HL-60/S4 treated with retinoic acid at 250 ng/mL for 4 days and 3 days (cell line): ENCODE results near the gene BRSK2.

Experiments
- in situ Hi-C: fragments of 300-500 bp; cut with MboI; formaldehyde crosslinking; loops from 2 replicates; pipeline ENCODE4 v1.7.0; 2022; ENCODE audit warnings: low sequenced_read_pairs

The BRSK2 gene

DNA sequence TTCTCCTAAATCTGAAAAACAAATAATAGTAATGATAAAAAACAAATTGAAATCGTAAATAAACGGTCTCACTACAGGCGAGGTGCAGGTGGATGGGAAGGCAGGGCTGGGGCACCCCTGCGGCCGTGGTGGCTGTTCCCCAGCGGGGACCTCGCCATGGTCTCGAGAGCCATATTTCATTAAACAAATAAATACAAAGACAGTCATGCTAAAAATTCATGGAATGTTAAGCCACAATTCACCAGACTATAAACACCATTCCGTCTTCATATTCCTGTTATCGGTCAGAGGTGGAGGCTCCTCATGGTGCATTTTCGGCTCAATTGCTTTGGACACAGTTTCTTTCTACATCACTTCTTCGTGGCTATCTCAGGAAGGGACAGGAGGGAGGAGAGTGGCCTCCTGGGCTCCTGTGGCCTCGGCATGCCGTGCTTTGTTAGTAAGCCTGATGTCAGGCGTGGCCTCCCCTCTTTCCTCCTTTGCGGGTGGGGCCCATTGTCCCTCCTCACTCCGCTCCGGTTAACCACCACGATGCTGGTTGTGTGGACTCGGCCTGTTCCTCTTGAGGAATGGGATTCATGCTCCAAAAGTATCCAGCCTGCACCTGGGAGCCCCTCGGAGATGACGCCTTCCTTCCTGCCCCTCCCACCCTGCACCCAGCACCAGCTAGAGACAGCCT lies 16.1 kb upstream of the BRSK2 start:
- in situ Hi-C loops, result no loop called here

DNA sequence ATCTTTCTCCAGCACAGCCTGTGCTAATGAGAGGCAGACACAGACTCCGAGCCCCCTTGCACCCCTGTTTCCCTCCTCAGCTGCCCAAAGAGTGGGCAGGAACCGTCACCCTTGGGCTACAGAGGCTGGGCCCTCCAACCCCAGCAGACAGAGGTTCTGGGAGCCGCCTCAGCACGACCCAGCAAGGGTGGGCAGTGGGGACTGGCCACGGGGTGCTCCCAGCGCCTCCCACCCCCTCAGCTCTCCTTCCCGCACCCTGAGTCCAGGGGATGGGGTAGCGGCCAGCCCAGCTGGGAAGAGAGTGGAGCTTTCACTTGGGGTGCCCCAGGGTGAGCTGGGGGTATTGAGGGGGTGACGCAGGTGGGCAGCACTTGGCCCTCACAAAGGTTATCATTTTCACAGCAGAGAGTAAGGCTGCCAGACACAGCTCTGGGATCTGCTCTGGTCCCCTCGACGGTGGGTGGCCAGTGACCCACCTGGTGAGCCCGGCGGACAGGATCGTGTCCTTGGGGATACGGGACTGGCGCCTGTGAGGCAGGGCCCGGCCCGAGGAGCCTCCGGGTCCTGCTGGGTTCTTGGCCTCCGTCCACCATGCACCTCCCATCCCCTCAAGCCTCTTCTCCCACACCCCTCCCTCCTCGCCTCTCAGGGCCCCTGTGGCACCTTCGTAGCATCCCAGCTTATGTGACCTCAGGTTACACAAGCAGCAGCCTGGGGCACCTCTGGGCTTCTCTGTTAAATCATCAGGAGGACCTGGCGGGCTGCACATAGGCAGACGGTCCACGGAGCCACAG lies 14.4 kb upstream of the BRSK2 start:
- in situ Hi-C loops, result no loop called here

DNA sequence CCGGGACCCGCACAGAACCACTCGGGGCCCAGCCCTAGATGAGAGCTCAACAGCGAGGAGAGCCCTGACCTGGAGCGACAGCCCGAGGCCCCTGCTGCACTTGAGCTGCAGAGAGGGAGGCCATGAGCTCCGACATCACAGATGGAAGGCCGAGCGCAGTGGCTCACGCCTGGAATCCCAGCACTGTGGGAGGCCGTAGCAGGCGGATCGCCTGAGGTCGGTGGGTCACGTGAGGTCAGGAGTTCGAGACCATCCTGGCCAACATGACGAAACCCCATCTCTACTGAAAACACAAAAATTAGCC lies 13.8 kb upstream of the BRSK2 start:
- in situ Hi-C loops, result no loop called here

DNA sequence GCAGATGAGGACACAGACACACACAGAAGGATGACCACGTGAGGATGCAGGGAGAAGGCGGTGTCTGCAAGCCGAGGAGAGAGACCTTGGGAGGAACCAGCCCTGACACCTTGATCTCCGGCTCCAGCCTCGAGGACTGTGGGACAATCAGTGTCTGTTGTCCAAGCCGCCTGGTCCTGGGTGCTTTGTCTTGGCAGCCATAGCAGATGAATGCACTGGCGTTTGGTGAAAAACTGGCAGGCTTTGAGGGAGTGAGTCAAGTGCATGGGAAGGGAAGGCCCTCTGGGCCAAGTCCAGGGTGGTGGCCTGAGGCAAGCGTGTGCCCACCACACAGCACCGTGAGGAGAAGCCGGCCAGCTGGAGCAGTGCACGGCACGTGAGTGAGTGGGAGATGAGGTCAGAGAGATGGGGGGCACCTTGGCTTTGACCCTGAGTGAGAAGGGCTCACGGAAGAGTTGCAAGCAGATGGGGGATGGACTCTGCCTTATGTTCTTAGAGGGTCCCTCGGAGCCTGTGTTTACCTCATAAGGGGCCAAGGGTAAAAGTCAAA lies 12.4 kb upstream of the BRSK2 start:
- in situ Hi-C loops, result no loop called here

DNA sequence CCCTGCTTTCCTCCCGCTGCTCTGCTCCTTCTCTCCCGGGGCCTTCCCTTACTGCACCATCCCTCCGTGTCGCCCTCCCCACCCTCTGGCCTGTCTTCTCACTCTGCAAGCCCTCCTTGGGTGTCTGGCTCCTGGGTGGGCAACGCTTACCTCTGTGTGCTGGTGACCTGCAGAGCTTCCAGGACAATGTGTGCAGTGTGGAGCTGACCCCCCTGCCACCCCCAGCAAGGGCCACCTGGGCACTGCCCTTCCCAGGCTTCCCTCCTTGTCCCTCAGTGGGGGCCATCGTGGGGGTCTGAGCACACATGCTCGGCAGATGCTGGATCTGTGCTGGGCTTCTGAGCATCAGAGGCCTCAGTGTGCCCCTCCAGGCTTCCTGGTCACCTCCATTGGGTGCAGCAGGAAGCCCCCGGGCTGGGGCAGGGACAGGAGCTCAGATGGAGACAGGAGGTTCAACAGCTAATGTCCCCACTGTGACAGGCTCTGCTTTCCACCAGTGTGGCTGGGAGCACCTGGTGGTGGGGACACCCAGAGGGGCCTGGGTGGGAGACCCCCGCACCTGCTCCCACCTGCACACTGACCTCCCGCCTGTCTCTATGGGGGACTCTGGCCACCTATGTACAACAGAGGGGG lies 7.8 kb upstream of the BRSK2 start:
- in situ Hi-C loops, result no loop called here

DNA sequence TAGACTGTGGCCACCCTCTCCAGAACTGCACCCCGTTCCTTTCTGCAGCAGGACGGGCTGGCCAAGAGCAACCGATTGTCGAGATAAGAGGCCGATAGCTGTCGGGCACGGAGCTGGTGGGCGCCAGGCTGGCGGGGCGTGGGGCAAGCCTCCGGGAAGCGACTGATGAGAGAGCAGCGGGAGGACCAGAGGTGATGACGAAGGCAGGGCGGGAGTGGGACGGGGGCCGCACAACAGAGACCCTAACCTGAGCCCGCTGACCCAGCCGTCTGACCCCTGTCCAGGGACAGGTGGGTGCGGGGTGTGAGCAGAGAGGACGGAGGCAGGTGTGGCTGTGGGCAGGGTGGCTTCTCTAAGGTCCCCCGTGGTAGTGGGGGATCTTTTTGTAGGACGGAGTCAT lies 7.3 kb upstream of the BRSK2 start:
- in situ Hi-C loops, result no loop called here

DNA sequence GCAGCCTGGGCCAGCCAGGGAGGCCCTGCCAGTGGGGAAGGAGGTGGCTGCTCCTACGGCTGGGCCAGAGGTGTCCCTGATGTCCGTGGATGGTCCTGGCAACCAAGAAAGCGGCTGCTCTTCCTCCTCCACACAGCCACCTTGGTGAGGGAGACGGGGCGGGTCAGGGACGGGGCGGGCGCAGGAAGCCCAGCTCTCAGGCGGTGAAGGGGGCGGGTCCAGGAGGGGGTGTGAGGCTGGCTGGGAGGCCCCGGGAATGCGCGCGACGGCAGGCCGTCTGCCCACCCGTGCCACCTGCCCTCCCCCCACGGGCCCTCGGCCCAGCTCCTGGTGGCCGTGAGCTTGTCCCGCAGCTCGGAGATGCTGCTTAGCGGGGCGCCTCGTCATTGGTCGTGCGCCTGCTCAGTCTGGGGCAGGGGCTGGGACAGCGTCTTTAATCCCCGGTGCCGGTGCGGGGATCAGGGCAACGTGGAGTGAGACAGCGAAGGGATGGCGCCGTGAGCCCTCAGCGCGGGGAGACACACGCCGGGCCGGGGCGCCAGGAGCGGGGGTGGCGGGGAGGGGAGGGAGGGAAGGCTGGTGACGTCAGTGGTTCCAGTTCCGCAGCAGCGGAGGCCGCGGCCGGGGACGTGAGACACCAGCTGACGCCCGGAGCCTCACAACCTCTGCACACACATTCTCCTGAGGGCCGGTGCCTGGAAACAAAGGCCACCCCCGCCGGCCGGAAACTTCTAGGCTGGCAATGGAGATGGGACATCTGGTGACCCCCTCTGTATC lies 6.7 kb upstream of the BRSK2 start:
- in situ Hi-C loops, result no loop called here

DNA sequence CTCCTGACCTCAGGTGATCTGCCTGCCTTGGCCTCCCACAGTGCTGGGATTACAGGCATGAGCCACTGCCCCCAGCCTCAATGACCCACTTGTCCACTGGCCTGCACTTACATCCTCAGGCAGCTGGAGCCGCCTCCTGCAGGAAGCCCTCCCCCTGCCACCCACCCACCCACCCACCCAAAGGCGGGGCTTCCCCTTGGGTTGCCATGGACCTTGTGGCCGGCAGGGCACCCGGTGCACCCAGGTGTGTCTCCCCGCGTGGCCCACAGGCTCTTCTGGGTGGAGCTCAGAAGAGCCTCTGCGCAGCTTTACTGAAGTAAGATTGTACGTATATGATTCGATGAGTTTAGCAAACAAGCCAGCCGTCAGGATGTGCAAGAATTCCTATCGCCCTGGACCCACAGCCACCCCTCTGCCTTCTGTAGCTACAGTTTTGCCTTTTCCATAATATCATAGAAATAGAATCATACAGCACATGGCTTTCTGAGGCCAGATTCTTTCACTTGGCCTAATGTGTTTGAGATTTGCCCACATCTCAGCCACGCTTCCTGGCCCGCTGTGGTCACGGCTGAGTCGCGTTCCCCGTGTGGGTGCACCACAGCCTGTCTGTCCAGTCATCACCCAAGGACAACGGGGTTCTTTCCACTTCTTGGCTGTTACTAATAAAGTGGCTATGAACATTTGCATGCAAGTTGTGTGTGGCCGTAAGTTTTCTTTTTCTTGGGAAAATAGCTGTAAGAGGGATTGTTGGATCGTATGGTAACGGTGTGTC lies 5.3 kb upstream of the BRSK2 start:
- in situ Hi-C loops, result no loop called here

DNA sequence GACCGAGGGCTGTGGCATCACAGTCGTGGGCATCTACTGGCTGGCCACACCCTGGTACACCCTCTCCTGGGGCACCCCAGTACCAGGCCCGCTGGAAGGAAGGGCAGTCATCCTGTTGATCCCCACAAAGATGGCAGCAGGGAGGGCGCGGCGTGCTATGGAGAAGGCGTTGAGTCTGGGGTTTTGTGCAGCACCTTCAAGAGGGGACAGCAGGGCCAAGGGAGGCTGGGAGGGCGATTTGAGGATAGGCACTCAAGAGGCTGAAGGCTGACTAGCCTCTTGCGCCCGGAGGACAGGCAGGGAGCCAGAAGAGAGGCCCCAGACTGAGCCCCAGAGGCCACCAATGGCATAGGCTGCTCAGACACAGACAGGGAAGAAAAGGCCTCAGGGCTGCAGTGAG lies 2.2 kb upstream of the BRSK2 start:
- in situ Hi-C loops, result no loop called here

DNA sequence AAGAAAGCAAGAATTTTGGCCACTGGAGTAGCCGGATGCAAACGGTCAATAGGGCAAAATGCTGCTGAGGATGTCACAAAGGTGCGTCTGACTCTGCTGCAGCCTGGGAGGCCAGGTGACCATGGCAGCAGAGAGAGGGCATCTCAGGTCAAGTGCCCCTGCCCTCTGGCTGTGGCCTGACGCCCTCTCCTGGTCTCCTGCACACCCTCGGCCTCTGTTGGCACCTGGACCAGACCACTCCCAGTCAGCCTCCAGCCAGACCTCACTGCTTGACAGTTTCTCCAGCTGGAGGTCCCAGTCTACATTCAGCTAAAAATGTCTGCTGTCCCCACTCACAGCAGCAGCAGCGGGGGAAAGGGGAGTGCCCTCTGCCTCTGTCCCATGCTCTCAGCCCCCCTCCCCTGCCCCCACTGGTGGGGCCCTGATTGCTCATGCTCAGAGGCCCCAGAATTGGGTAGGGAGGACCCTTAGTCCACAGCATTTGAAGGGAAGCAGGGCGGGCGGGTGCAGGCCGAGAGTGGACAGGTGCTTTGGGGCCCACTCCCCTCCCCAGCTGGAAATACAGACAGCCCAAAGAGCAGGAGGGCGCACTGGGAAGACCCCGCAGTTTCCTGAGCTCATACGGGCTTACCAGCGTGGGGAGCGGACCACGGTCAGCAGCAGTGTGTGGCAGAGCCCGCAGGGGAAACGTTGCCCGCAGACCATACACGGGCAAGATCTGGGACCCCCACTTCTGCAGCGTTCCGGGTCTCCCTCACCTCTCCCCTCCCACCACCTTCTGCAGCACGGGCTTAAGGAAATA lies 1.6 kb upstream of the BRSK2 start:
- in situ Hi-C loops, result no loop called here

DNA sequence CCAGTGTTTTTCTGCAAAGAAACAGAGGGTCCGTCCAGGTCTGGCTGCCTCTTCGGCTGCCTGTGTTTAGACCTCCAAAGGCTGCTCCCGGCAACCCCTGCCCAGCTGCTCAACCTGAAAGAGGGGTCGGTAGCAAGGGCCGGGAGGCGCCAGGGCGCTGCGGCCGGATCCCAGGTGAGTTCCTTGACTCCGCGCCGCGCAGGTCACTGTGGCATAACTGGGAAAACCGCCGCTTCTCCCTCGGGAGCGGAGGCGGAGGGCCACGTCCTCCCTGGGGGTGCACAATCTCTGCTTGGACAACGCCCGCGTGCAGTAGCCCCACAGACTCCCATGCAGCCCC lies 1.0 kb upstream of the BRSK2 start:
- in situ Hi-C loops, result no loop called here

DNA sequence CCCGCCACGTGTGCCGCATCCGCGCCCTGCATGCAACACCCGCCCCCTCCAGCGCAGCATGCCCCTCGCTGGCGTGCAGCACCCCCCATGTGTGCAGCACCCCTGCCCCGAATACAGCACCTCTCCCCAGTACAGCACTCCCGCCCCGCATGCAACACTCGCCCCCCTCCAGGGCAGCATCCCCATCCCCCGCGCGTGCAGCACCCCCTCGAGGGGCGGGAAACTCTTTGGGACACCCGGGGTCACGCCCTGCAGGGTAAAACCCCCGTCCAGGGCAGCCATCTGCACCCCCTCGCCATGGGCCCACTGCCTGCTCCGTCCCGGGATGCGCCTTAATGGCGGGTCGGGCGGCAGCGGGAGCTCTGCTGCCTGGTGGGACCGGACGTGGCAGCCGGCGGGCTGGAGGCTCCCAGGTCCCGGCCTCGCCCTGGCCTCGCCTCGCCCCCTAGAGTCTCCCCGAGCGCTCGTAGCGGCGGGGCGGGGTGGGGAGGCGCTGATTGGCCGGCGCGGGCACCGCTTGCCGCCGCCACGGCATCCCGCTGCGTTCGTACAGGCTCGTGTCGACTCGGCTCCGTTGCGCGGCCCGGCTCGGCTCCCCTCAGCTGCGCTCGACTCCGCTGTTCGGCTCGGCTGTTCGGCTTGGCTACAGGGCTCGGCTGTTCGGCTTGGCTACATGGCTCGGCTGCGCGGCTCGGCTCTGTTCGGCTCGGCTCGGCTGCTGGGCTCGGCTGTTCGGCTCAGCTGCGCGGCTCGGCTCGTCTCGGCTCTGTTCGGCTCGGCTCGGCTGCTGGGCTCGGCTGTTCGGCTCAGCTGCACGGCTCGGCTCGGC lies 417 bp upstream of the BRSK2 start:
- in situ Hi-C loops, result no loop called here

DNA sequence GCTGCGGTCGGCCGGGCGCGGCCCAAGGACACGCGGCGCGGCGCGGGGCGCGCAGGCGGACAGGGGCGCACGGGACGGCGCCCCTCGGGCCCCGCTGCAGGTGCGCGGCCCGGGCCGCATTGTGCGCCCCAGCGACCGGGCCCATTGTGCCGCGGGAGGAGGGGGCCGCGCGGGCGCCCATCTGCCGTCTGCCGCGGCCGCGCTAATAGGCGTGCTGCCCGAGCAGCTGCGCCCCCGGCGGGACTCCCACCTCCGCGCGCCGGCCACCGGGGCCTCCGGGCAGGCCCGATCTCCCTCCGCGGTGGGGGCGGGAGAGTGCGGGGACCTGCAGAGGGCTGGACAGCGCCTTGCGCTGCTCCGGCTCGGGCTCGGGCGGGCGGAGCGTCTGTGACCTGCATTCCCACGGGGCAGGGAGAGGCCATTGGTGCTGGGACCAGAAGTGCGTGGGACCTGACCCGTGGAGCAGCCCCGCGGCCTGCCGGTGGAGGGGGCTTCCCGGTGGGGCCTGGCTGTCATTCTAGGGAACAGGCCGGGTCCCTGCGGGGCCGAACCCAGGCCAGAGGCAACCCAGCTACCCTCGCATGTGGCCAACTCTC lies 933 bp downstream of the BRSK2 start:
- in situ Hi-C loops, result no loop called here

DNA sequence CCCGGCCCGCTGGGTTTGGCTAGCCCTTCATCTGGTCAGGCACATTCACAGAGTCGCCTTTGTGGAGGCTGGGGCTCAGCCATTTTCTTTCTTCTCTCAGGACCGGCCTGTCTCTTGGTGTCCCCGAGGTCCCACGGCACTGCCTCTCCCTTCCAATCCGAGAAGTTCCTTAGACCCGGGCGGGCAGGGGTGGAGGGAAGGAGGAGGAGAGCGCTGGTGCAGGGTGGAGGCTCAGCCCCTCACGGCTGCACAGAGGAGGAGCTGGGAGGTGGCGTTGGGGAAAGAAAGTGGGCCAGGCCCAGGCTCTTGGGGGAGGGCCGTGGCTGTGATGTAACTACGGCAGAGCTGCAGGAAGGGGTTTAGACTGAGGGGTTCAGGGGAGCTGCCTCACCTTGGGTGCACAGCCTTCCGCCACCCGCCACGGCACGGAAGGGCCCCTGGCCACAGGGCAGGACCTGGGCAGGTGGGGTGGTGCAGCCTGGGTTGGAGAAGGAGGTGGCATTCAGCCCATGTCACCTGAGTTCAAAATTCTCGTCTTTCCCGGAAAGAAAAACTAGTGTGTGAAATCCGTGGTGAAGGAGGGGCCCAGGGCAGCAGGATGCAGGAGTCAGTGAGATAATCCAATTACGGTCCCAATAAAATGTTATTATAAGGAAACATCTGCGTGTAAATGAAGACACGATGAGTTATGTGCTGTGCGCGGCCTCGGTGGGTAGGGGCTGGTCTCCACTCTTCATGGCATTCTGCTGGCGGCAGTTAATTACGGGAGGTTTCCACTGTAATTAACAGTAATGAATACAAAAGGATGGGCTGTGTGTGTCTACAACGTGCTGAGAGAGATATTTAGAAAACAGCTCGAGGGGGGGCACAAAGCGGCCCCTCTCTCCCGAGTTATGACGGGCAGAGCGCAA lies 1.7 kb downstream of the BRSK2 start:
- in situ Hi-C loops, result no loop called here

DNA sequence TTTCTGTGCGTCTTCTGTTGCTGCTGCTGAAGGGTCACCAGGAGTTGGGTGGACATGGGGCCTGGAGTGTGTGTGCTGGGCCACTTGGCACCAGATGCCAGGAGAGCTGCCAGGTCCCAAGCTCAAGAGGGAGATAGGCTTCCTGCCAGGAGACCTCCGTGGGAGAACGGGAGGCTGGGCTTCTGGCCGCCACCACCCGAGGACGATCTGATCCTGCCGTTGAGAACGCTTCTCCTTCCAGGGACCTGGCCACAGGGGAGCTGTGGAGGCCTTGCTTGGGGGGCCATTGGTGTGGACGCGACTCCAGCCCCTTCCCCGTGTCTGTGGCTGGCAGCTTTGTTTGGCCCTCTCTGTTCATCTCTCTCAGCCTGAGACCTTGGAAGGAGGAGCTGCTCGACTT lies 2.4 kb downstream of the BRSK2 start:
- in situ Hi-C loops, result no loop called here

DNA sequence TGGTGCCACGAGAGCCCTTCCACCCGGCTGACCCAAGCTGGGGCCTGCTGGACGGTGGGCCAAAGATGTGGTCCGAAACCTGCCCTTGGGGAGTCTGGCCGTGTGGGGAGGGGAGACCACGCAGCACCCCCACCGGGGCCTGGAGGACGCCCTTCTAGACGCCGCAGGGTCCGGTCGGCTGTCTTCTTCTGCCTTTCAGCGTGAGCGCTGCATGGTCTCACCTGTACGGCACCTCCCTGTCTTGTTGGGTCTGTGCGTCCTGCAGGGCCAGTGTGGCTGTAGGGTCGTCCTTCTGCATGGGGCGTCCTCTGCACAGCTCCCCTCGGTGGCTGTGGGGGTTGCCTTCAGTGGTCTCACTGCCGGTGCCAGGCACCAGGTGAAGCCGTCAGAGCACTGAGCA lies 2.8 kb downstream of the BRSK2 start:
- in situ Hi-C loops, result no loop called here

DNA sequence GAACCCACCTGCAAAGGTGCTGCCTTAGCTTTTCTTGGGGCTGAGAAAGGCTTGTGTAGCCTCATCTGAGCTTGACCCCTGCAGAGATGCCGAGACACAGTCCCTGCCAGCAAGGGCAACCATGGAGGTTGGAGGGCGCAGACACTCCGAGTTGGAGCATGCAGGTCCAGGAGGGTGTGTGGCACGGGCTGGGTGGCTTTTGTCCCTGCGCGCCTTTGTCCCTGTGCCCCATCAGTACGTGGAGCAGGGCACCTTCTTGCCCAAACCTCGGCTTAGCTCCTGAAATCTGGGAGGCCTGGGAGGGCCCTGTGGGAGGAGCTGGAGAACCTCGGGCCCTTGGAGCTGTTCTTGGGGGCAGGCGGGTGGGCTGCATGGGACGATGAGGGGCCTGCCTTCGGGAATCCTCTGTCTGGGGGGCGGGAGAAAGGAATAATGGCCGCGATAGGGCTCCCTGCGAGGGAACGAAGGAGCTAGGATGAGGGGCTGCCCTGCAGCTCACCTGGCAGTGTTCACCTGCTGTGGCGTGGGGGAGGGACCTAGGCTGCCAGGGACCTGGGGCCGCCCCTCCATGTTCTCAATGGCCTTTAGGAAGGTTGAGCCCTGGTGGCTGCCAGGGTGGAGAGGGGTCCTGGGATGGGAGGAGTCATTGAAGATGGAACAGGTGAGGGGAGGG lies 3.4 kb downstream of the BRSK2 start:
- in situ Hi-C loops, result no loop called here
